AG04449 (cell line): Measurements from ENCODE around the gene HGF.

Experiments
- CTCF ChIA-PET: fragments of 350-600 bp; formaldehyde crosslinking; extraction: SDS; loops from one replicate; lab custom pipeline; 2021; ENCODE audit warnings: antibody characterized with exemption; lab: Yijun Ruan, JAX
- POLR2A ChIA-PET: fragments of 400-600, 350-600 bp; formaldehyde crosslinking; extraction: SDS; loops from one replicate; lab custom pipeline; 2020; ENCODE audit warnings: antibody characterized with exemption, inconsistent platforms; lab: Yijun Ruan, JAX
- DNase-seq: peaks from one replicate; pipeline ENCODE4 v3.0.0-alpha.2; 2010; ENCODE audit warnings: low read depth, low spot score
- H3K4me3 ChIP-seq: 2 replicates; pipeline ENCODE4 v1.5.1; 2011; ENCODE audit warnings: low read depth, mild to moderate bottlenecking, control low read depth, low read length
- TF ChIP-seq, protein P1 (sequence below): IDR thresholded peaks from one replicate; pipeline ENCODE4 v1.5.1; 2011; ENCODE audit warnings: mild to moderate bottlenecking, moderate library complexity, low read length, control low read depth, inconsistent platforms; ENCODE audit not compliant: insufficient read depth; ENCODE audit errors: missing control alignments

Gene HGF

DNA sequence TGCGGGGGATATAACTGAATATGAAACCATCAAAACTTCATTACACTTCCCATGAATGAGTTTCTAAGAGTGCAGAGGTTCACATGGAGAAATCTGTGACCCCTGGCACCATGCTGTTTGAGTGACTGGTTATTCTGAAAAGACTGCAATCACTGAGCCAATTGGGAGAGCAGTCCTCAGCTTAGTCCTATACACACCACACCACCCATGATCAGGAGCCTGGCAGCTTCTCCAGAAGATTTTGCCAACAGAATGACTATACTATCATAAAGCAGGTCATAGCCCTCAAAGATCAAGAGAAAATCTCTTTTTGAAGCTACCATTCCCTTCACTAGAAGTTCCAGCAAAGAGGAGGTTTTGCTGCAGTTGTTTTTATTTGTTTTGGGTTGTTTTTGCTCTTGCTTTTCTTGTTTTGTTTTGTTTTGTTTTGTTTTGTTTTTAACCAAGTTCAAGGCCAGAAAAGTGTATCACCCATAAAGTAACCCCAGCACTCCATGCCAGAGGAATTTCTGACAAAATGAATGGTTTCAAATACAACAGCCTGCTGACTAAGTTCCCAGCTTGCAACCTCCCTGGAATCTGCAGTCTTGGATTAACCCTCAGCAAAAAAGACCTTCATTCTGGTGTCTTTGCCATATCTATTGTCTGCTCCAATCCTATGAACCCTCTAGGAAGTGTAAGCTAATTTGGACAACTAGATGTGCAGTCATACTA is 19.7 kb upstream of the HGF start:
- POLR2A ChIA-PET: interaction anchor here (0.5 kb wide), 1 partner anchor 150 kb away, joined by 6 read pairs; no protein-coding TSS in a partner anchor
- TF ChIP-seq, protein P1, sequence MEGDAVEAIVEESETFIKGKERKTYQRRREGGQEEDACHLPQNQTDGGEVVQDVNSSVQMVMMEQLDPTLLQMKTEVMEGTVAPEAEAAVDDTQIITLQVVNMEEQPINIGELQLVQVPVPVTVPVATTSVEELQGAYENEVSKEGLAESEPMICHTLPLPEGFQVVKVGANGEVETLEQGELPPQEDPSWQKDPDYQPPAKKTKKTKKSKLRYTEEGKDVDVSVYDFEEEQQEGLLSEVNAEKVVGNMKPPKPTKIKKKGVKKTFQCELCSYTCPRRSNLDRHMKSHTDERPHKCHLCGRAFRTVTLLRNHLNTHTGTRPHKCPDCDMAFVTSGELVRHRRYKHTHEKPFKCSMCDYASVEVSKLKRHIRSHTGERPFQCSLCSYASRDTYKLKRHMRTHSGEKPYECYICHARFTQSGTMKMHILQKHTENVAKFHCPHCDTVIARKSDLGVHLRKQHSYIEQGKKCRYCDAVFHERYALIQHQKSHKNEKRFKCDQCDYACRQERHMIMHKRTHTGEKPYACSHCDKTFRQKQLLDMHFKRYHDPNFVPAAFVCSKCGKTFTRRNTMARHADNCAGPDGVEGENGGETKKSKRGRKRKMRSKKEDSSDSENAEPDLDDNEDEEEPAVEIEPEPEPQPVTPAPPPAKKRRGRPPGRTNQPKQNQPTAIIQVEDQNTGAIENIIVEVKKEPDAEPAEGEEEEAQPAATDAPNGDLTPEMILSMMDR: no peak
- CTCF ChIA-PET: interaction anchor here (1.4 kb wide), 1 partner anchor 30 kb away, joined by 4 read pairs; no protein-coding TSS in a partner anchor
- no peak overlapping the region for H3K4me3 ChIP-seq
- DNase-seq: no peak

DNA sequence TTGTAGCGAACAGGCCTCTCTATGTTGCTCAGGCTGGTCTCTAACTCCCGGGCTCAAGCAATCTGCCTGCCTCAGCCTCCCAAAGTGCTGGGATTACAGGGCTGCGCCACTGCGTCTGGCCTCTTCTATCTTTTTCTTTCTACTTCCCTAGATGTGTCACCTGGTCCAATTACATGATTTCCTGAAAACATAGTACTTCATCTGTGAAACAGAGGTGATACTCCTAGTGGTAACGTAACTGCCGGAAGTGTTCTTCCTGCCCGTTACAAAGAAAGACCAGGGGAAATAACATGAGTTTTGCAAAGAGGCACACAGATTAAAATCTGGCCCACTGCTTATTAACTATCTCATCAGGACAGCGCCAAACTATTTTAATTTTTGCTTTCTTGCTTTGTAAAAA is 18.4 kb upstream of the HGF start:
- ChIA-PET POLR2A (no interaction called here), CTCF (no interaction called here)
- no peak overlapping the region for H3K4me3 ChIP-seq
- DNase-seq: no peak
- TF ChIP-seq, protein P1: no peak

DNA sequence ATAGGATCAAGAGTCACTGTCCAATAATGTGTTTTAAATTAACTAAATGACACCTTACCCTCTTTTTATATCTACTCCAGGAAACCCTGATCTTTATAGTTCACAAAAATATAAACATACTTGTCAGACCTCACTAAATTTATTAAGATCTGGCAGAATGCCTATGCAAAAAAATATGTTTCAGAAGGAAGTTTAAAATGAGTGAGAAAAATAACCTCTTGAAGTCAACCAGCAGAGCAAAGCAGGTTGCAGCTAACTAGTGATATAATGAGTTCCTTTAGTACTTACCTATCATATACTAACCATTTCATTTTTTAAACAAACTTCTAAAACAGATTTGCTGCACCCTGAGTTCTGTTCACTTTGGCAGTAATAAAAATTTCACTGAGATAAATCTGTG is 14.0 kb upstream of the HGF start:
- TF ChIP-seq, protein P1: no peak
- ChIA-PET POLR2A (no interaction called here), CTCF (no interaction called here)
- H3K4me3 ChIP-seq: no peak overlapping the region
- DNase-seq: no peak

DNA sequence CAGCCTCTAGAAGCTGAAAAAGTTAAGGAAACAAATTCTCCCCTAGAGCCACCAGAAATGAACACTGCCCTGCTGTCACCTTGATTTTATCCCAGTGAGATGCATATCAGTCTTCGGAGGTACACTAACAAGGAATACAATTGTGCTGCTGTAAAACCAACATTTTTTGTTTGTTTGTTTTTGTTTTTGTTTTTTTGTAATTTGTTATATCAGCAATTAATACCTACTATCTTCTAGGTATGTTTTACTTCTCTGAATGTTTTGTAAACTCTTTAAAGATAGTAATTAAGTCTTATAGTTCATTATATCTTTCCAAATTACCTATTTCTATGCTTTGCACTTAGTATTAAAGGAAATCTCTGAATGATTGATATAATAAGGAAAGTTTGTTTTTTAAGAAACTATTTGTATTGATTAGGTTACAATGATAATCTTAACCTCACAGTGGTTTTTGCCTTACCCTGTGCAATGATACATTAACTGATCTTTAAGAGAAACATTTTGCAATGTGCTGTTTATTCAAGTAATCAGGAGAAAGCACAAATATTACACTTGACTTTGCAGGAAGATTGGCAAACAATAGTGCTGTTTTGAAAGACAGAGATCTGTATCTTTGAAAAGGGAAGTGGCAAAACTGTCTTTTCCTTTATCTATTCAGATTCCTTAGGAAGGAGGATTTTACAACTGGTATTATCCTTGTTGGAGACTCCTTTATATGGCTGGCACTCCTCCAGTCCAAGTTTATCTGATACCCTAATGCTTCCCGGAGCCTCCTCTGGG is 11.3 kb upstream of the HGF start:
- DNase-seq: no peak
- ChIA-PET CTCF (interaction anchor here (1.6 kb wide), 1 partner anchor 12 kb away, joined by 3 read pairs; the partner anchor contains the start of gene HGF), POLR2A (no interaction called here)
- TF ChIP-seq, protein P1: no peak
- H3K4me3 ChIP-seq: no peak overlapping the region

DNA sequence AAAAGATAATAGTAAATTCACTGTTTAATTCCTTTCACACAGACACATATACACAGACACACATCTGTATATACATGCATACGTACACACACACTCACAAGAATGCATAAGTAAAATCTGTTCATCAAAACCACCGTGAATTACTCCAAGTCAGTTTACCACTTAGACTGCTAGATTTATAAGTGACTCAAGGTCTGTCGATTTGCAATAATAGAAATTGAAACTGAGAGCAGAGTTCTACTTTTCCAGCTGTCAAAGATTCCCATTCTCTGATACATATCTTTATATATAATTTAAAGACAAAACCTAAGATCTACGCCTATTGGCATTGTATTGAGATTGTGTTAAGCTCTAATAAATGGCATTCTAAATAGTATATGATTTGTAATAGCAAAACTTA is 9.9 kb upstream of the HGF start:
- TF ChIP-seq, protein P1: no peak
- H3K4me3 ChIP-seq: no peak overlapping the region
- CTCF ChIA-PET: no interaction called here
- DNase-seq: no peak
- POLR2A ChIA-PET: no interaction called here

DNA sequence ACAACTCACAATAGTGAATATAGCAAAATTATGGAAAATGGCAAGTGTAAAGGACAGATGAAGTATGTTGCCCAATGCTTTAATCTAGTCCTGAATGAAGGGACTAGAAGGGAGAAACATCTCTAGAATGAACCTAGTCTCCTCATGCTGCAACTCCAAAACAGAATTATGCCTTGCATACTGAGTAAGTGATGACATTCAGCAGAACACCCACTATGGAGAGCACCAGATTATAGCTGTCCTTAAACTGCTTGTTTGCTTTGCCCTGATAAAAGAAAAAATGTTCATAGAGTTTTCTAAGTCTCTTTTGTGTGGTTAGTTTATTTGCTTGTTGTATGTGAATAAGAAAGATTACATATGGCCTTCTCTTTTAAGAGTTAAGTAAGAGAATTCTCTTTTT is 7.8 kb upstream of the HGF start:
- H3K4me3 ChIP-seq: no peak overlapping the region
- CTCF ChIA-PET: no interaction called here
- no peak for DNase-seq
- TF ChIP-seq, protein P1: no peak
- POLR2A ChIA-PET: no interaction called here
